ENCODE results near the gene USH2A. TPM values are rescaled to one million over a fixed set of nuclear protein-coding genes. Genes with fewer than 3 reads are reported as not detected.

Gene USH2A
- total RNA-seq, 1 experiment from 2014 or later, result 8.1 TPM

DNA sequence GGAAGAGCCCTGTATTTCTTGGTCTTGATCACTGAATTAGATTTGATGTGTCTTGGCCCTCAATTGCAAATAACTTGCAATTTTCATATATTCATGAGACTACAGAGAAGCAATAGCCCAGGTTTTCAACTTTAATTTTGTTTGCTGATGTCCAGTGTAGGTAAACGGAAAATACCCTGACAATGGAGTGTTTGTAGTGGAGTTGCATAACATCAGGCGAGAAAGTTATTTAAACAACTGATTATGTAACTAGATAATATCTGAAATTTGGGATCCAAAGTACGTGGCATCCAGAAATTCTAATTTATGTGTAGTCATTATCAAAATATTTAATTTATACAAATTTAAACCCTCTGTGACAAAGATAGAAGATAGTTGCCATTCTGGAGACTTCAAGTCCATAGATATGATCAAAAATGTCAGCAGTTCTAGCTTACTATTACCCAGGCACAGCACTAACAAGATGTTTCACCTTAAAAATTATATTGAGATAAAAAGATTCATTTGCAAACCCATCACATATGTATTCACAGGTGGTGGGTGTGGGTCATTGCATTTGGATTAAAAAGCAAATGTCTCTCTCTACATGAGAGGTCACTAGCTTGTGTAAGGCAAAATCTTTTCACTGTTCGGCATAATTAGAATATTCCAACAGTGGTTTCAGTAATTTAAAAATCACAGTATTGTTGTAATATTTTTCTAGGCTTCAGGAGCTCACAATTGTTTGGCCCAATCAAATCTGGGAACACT, 705.4 kb downstream of the USH2A start:
- DNase-seq (ENCODE audit: low spot score), result no peak

GRCh38 chr1:215710899-215711225, 712.4 kb downstream of the USH2A start:
- DNase-seq (ENCODE audit: low spot score), result no peak

GRCh38 chr1:215710036-215710898, 713.0 kb downstream of the USH2A start:
- DNase-seq (ENCODE audit: low spot score), result peak; percentile 71

GRCh38 chr1:215704089-215704860, 719.0 kb downstream of the USH2A start:
- DNase-seq (ENCODE audit: low spot score), result peak; percentile 13

DNA sequence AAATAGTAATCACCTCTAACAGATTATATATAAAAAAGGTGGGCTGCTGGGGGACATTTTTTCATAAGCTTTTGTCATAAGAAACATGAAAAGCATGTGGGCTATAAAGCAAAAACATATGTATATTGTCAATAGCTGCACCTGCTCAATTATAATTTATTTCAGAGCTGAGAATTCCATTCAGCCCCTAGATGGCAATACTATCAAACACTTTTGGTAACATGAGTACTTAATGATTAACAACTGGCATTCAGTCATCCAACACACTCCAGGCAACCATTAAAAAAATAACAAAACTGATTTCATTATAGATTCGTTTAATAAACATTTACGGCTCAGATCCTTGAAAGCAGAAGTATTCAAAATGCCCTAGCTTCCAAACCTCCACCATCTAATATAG, 741.0 kb downstream of the USH2A start:
- DNase-seq (ENCODE audit: low spot score), result no peak

DNA sequence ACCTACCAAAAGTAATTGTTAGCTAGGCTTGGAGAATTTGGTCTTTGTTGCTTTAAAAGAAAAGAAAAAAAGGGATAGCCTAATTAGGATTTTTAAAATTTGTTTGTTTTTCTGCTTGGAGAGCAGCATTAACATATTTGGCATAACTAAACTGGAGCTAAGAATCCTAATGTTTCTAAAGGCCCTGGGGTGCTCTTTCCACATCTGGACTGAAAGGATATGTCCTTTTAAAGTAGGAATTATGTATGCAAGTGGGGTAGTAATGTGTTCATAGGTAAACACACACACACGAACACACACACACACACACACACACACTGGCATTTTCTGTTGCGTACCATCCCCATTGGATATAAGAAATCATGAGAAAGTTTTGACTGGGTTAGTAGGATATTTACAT, 742.2 kb downstream of the USH2A start:
- no peak for DNase-seq (ENCODE audit: low spot score)

GRCh38 chr1:215679231-215679630, 744.0 kb downstream of the USH2A start:
- no peak for DNase-seq (ENCODE audit: low spot score)

- no peak for DNase-seq (ENCODE audit: low spot score)
These were observed 746.1 kb downstream of the USH2A start for GRCh38 chr1:215677112-215677511.

- DNase-seq (ENCODE audit: low spot score), result no peak
These were observed 749.3 kb downstream of the USH2A start for GRCh38 chr1:215673943-215674342.

DNA sequence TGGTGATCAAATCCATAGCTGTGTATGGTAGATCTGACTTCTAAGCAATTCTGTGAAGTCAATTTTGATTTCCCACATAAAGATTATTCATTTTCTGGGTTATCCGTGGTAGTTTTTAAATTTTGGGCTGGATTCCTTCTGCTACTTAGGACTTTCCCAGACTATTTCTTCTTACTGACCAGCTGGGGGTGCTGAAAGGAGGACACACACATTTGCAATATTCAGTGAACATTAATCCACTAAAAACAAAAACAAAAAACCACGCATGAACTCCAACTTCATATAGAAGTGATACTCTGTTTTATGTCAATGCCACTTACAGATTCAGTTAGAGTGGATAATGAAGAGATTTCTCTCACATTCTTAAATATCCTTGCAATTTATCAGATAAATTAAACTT, 750.8 kb downstream of the USH2A start:
- no peak for DNase-seq (ENCODE audit: low spot score)

- no peak for DNase-seq (ENCODE audit: low spot score)
These were observed 753.3 kb downstream of the USH2A start for GRCh38 chr1:215669806-215670491.

DNA sequence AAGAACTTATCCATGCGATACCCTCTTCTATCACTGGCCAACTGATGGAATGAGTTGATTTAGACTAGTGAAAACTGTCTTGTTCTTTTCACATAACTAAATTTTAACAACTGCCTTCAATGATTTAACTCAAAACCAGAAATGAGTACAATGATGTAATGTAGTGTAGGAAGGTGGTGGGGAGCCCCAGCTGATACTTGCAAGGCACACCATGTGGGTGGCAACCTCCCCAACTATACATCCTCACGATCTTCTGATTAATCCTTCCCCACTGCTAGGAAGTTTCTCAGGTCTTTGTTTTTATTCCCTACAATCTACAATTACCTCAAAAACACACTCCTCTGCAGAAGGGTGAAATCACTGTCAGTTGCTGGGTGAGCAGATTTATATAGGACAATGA, 755.5 kb downstream of the USH2A start:
- no peak for DNase-seq (ENCODE audit: low spot score)

GRCh38 chr1:215665215-215665614, 758.0 kb downstream of the USH2A start:
- peak; percentile 73 for DNase-seq (ENCODE audit: low spot score)

- no peak for DNase-seq (ENCODE audit: low spot score)
These were observed 762.2 kb downstream of the USH2A start for GRCh38 chr1:215661033-215661432.

DNA sequence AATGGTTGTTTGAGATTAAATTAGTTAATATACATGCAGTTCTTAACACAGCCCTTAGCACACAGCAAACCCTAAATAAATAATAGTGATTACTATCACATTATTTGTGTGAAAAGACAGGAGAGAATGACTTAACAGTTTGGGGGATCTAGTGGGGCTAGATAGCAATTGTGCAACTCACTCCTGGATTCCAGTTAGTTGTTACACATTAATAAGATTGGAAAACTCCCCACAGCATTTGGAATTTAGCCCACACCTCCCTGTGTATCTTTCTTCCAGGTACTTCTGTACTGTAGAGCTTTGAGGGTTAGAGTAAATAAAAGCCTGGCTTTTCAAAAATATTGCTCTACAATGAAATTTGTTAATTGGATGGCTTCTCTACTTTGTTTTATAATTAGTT, 763.0 kb downstream of the USH2A start:
- DNase-seq (ENCODE audit: low spot score), result no peak

DNA sequence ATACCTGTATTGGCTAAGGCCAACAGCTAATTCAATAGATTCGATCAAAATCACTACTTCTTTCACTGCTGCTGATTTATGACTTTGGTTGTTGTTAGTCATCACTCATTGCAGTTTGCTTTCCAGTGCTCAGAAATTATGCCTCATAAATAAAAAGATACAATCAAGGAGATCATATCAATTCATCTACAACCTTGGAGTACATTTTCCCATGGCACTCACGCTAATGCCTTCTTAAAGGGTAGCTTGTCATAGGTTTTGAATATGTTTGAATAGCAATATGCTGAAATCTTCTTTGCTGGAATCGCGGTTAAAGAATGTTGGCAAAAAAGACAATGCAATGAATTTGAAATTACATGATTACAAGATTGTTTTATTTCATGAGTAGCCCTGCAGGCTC, 766.2 kb downstream of the USH2A start:
- DNase-seq (ENCODE audit: low spot score), result no peak

DNA sequence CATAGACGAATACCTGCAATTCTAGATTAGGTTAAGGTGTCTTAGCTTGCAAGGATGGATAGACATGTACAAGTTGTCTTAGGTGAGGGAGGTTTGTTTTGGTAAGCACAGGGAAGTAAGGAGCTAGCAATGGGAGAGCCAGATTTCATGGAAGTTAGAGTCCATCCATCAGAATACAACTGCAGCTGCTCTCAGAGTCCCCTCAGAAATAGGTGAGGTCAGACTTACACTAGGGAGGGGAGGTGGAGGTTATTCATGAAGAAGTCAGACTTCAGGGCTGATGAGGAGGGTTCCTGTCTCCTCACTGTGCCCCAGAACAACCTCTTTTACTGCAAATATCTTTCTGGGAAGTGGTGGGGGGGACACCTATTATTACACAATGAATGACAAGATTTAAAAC, 770.9 kb downstream of the USH2A start:
- DNase-seq (ENCODE audit: low spot score), result no peak

- DNase-seq (ENCODE audit: low spot score), result no peak
These were observed 771.4 kb downstream of the USH2A start for GRCh38 chr1:215651867-215652266.

GRCh38 chr1:215650446-215651149, 772.6 kb downstream of the USH2A start:
- no peak for DNase-seq (ENCODE audit: low spot score)

DNA sequence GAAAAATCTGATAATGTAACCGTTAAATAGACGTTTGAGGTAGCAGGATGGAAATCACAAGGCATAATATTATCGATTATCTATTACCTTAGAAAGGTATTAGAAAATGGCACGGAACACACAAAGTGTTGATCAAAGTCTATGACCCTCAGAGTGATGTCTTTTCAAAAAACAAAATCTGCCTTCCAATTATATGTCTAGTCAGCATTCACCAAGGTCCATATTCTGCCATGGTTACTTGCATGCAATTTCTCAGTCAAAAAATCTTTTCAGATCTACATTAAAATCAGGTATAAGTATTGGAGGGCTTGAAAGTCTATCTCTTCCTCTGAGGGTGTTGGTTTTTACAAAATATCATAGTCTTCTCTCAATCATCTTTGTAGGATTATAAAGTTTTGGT, 774.3 kb downstream of the USH2A start:
- DNase-seq (ENCODE audit: low spot score), result no peak

DNA sequence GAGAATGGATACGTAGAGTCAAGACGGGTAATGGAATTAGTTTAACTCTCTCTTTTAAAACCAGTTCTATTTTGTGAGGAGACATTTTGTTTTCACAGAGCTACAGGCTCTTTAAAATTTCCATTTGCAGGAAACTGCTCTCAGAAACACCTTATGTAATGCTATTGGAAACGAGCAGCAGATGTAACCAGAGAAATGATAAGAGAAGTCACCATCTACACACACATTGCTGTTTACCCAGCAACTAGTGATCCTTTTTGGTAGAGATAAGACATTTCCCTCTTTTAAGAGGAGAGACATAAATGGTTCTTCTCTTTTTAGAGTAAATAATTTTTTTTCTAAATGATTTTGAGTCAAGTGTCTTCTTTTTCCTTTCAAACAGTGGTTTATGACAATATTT, 775.5 kb downstream of the USH2A start:
- DNase-seq (ENCODE audit: low spot score), result no peak

Measured in A172 (cell line).